Right lobe of liver (tissue), 6 donors: ENCODE measurements around the gene DOK1. TPM values are rescaled to one million over a fixed set of nuclear protein-coding genes. Genes with fewer than 3 reads are reported as not detected.

Source experiments
- ATAC-seq, 4 donors: fragments of 200-7000 bp; cut with Tn5 transposase; one replicate each; pipeline ENCODE4 v1.9.1; 2020; ENCODE audit warnings: mild to moderate bottlenecking in 4 of 4, moderate library complexity in 4 of 4
- DNase-seq, 3 donors: peaks; one replicate each; pipeline ENCODE4 v3.0.0-alpha.2; 2020
- H3K27ac ChIP-seq, 3 donors: fragments of 200-600 bp; one replicate each; pipeline ENCODE4 v1.8.0; 2022
- H3K27me3 ChIP-seq, 2 donors: fragments of 200-600 bp; one replicate each; pipeline ENCODE4 v1.8.0; 2022
- H3K36me3 ChIP-seq, 4 donors: fragments of 200-600 bp; sonication (generic) in 1 of 4; one replicate each; pipeline versions ENCODE4 v1.5.1 to v1.8.0; 2017 to 2022; ENCODE audit warnings: control low read depth in 1 of 4
- H3K4me1 ChIP-seq, 4 donors: fragments of 200-600 bp; sonication (generic) in 1 of 4; one replicate each; pipeline versions ENCODE4 v1.5.1 to v1.8.0; 2017 to 2022; ENCODE audit warnings: control low read depth in 1 of 4
- H3K4me3 ChIP-seq, 3 donors: fragments of 200-600 bp; one replicate each; pipeline ENCODE4 v1.8.0; 2022
- H3K9me3 ChIP-seq, 4 donors: fragments of 200-600 bp; sonication (generic) in 1 of 4; one replicate each; pipeline versions ENCODE4 v1.5.1 to v1.8.0; 2017 to 2022; ENCODE audit warnings: control low read depth in 1 of 4
- POLR2A ChIP-seq: fragments of 450-650 bp; IDR thresholded peaks from one replicate; pipeline ENCODE4 v1.6.1; 2017; ENCODE audit warnings: antibody characterized with exemption, mild to moderate bottlenecking
- WGBS: methylation state at CpG from one replicate; pipeline ENCODE4 v1.1.6; 2018; ENCODE audit warnings: low coverage, low lambda C conversion rate; ENCODE audit not compliant: insufficient coverage; ENCODE audit errors: missing lambda C conversion rate; 5-methylcytosine and 5-hydroxymethylcytosine counted together
- intact Hi-C, 2 donors: fragments of 100-400 bp; cut with DNase I; formaldehyde crosslinking; loops; one replicate each; pipeline versions ENCODE4 v1.11.2 to v1.14.1; 2022
- total RNA-seq, 6 experiments: library from RNA; depleted of rRNA in 2 of 6; stranded (reverse); fragments of >200 nt in 2 of 6; fragmentation: NEBNext Ultra II Directional in 3 of 6; extraction: Animal tissue kit (Norgen Biotek cat#: 25700) in 3 of 6; gene quantifications; one replicate each; pipeline versions ENCODE4 v1.1.0 to v1.2.4, GENCODE V29; 2016 to 2023
- TF ChIP-seq, protein P1 (sequence below), 4 donors: fragments of 200-600 bp in 3 of 4; fragments of 450-650 bp in 1 of 4; IDR thresholded peaks; one replicate each; pipeline versions ENCODE4 v1.5.1 to v1.8.0; 2016 to 2022; ENCODE audit warnings: antibody characterized with exemption in 4 of 4, mild to moderate bottlenecking in 2 of 4
- donor health status: DM: no; HTN: yes; CAD: no.
- donor health status: DM: no; HTN: no; CAD: no.
- donor health status: DM: no; HTN: no; CAD: no.
- donor health status: DM: no; HTN: yes; CAD: no.
- donor health status: DM: no; HTN: yes; CAD: no.

The DOK1 gene
- total RNA-seq, 6 experiments from 2014 or later: 1.9 to 3.7 (median 3.2) TPM

- H3K27me3 ChIP-seq: peaks cover 6 to 52% of the 10 kb centered on the region in 2 donors
- intact Hi-C loops: no loop called here
- DNase-seq (no peak), ATAC-seq (peak in 1 of 4 donors; percentile 4)
- no peak overlapping the region for H3K4me3 ChIP-seq
- H3K9me3 ChIP-seq: no peaks in the 10 kb centered on the region
- peaks cover 0 to 12% (median 0%) of the 10 kb centered on the region in 4 donors for H3K4me1 ChIP-seq
- 4% methylated on average over 30 of the region's 52 CpGs for WGBS
- H3K36me3 ChIP-seq: no peaks in the 10 kb centered on the region
- H3K27ac ChIP-seq: no peak overlapping the region
- no peak for TF ChIP-seq POLR2A
- TF ChIP-seq, protein P1, sequence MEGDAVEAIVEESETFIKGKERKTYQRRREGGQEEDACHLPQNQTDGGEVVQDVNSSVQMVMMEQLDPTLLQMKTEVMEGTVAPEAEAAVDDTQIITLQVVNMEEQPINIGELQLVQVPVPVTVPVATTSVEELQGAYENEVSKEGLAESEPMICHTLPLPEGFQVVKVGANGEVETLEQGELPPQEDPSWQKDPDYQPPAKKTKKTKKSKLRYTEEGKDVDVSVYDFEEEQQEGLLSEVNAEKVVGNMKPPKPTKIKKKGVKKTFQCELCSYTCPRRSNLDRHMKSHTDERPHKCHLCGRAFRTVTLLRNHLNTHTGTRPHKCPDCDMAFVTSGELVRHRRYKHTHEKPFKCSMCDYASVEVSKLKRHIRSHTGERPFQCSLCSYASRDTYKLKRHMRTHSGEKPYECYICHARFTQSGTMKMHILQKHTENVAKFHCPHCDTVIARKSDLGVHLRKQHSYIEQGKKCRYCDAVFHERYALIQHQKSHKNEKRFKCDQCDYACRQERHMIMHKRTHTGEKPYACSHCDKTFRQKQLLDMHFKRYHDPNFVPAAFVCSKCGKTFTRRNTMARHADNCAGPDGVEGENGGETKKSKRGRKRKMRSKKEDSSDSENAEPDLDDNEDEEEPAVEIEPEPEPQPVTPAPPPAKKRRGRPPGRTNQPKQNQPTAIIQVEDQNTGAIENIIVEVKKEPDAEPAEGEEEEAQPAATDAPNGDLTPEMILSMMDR (IDR thresholded peaks at IDR 0.05): no peak
Measured at GRCh38 chr2:74513605-74514367, 40.7 kb upstream of the DOK1 start.

DNA sequence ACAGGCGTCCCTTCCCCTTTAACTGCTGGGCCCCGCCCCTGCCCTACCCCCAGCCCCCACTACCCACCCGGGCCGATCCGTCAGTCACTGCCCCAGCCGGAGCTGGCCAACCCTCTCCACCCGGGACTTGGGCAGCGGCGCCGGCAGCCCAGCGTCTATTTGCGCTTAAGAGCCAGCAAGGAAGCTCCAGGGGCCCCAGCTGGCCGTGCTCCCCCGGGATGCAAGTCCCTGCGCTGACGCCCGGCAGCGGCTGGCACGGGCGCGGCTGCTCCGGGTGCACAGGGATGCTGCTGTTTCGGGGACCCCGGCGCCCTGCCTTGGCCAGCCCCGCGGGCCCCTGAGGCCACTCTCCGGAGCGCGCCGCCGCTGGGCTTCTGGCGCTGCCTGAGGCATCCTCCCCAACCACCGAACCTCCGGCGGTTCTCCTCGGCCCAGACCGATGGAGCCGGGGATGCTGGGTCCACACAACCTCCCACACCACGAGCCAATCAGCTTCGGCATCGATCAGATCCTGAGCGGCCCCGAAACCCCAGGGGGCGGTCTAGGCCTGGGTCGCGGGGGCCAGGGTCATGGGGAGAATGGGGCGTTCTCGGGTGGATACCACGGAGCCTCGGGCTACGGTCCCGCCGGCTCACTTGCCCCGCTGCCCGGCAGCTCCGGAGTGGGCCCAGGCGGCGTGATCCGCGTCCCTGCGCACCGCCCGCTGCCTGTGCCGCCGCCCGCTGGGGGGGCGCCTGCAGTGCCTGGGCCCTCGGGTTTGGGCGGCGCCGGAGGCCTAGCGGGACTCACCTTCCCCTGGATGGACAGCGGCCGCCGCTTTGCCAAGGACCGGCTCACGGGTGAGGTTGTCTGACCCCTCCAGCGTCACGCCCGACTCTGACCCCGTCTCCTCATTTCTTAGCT lies 39.9 kb upstream of the DOK1 start, which contains the start of gene TLX2:
Gene TLX2, plus strand, starts transcription at position 83 of the 903 bp plus-strand sequence. Its CDS starts 357 bp downstream, at position 440.
- TF ChIP-seq POLR2A: no peak
- TF ChIP-seq, protein P1 (IDR thresholded peaks at IDR 0.05): no peak
- Histone ChIP-seq H3K9me3 (no peaks in the 10 kb centered on the region), H3K36me3 (no peaks in the 10 kb centered on the region), H3K27ac (no peak within 1 kb of the TSS), H3K4me1 (peaks cover 0 to 12% (median 0%) of the 10 kb centered on the region in 4 donors), H3K4me3 (no peak within 1 kb of the TSS), H3K27me3 (peaks cover 6 to 52% of the 10 kb centered on the region in 2 donors)
- 3% methylated on average over 14 of the region's 82 CpGs for WGBS
- DNase-seq: no peak
- no peak for ATAC-seq
- intact Hi-C loops: no loop called here

GRCh38 chr2:74515271-74515980 lies 39.1 kb upstream of the DOK1 start:
- Histone ChIP-seq H3K4me1 (peaks cover 0 to 12% (median 0%) of the 10 kb centered on the region in 4 donors), H3K27me3 (peaks cover 6 to 52% of the 10 kb centered on the region in 2 donors), H3K36me3 (no peaks in the 10 kb centered on the region), H3K9me3 (no peaks in the 10 kb centered on the region), H3K4me3 (peak overlapping the region; percentile 10 to 36 (median 16)), H3K27ac (no peak overlapping the region)
- intact Hi-C loops: no loop called here
- ATAC-seq: peak in 3 of 4 donors; percentile 8 to 45 (median 41)
- WGBS: 0% methylated on average over 1 of the region's 60 CpGs
- TF ChIP-seq, protein P1 (IDR thresholded peaks at IDR 0.05): no peak
- TF ChIP-seq POLR2A: no peak
- DNase-seq: no peak

- Histone ChIP-seq H3K4me1 (peaks cover 0 to 12% (median 0%) of the 10 kb centered on the region in 4 donors), H3K9me3 (no peaks in the 10 kb centered on the region), H3K36me3 (no peaks in the 10 kb centered on the region), H3K27ac (no peak overlapping the region), H3K4me3 (peak overlapping the region; percentile 10 to 36 (median 16)), H3K27me3 (peaks cover 6 to 52% of the 10 kb centered on the region in 2 donors)
- TF ChIP-seq POLR2A: no peak
- TF ChIP-seq, protein P1 (IDR thresholded peaks at IDR 0.05): no peak
- peak in 1 of 3 donors; percentile 61 for DNase-seq
- peak; percentile 66 to 83 (median 76) for ATAC-seq
- WGBS: 38% methylated on average over 3 of the region's 72 CpGs
- intact Hi-C loops: no loop called here
Measured at GRCh38 chr2:74515981-74516633, 38.4 kb upstream of the DOK1 start.
